Activated T-helper 1 cell treated with anti-CD3 and anti-CD28 coated beads, Interleukin-12 subunit alpha, Interleukin-12 subunit beta, Interleukin-2, Interleukin-4 antibody, amounts not matched to agents 30 ng/mL and 10 ng/mL and 1 ng/mL, durations not matched to agents 14 hours and 24 hours and 36 hours (primary cell): ENCODE results near the gene DHRS1. TPM values are rescaled to one million over a fixed set of nuclear protein-coding genes. Genes with fewer than 3 reads are reported as not detected.
A peak's percentile ranks its signal among the peaks of the same experiment; 100 is the strongest.

Source experiments
- DNase-seq: peaks from one replicate; pipeline ENCODE4 v3.0.0; 2021; ENCODE audit warnings: low spot score
- H3K27ac Mint-ChIP-seq: one replicate; pipeline ENCODE4 v1.8.0; 2021; ENCODE audit warnings: mild to moderate bottlenecking, mixed read lengths
- H3K27me3 Mint-ChIP-seq: one replicate; pipeline ENCODE4 v1.8.0; 2022; ENCODE audit warnings: mild to moderate bottlenecking, moderate library complexity, mixed read lengths; ENCODE audit not compliant: insufficient read depth
- H3K36me3 Mint-ChIP-seq: one replicate; pipeline ENCODE4 v1.8.0; 2021; ENCODE audit warnings: low read depth, mixed read lengths
- H3K4me1 Mint-ChIP-seq: one replicate; pipeline ENCODE4 v1.8.0; 2021; ENCODE audit warnings: low read depth, mixed read lengths
- H3K4me3 Mint-ChIP-seq: one replicate; pipeline ENCODE4 v1.8.0; 2021; ENCODE audit warnings: mild to moderate bottlenecking, moderate library complexity, mixed read lengths
- H3K9me3 Mint-ChIP-seq: one replicate; pipeline ENCODE4 v1.8.0; 2021; ENCODE audit warnings: mixed read lengths
- intact Hi-C: fragments of 100-400 bp; cut with micrococcal nuclease; formaldehyde crosslinking; loops from one replicate; pipeline ENCODE4 v1.15.1; 2024
- total RNA-seq: library from RNA; stranded (reverse); gene quantifications from 2 replicates; pipeline ENCODE4 v1.2.3, GENCODE V29; 2022

Gene DHRS1
- total RNA-seq, 1 donor from 2014 or later, result 7.5 TPM

GRCh38 chr14:24322672-24323071 lies 23.1 kb upstream of the DHRS1 start:
- H3K4me1 Mint-ChIP-seq, result peaks cover 11% of the 10 kb centered on the region
- peaks cover 1% of the 10 kb centered on the region for H3K36me3 Mint-ChIP-seq

GRCh38 chr14:24321212-24321975 lies 21.8 kb upstream of the DHRS1 start:
- Mint-ChIP-seq H3K27ac (no peak overlapping the region), H3K36me3 (peaks cover 7% of the 10 kb centered on the region), H3K4me1 (peaks cover 12% of the 10 kb centered on the region), H3K4me3 (no peak overlapping the region), H3K27me3 (peaks cover 7% of the 10 kb centered on the region), H3K9me3 (no peaks in the 10 kb centered on the region)
- no peak for DNase-seq
- intact Hi-C loops, result no loop called here

More at GRCh38 chr14:24322672-24323071, 23.1 kb upstream of the DHRS1 start:
- Mint-ChIP-seq H3K27me3 (peaks cover 7% of the 10 kb centered on the region), H3K9me3 (no peaks in the 10 kb centered on the region), H3K27ac (no peak overlapping the region), H3K4me3 (no peak overlapping the region)
- intact Hi-C loops, result no loop called here
- no peak for DNase-seq

- H3K36me3 Mint-ChIP-seq, result peaks cover 19% of the 10 kb centered on the region
- peaks cover 47% of the 10 kb centered on the region for H3K4me1 Mint-ChIP-seq
- H3K27me3 Mint-ChIP-seq, result peaks cover 5% of the 10 kb centered on the region
- intact Hi-C loops, result no loop called here
- peak overlapping the region; percentile 56 for H3K27ac Mint-ChIP-seq
- H3K4me3 Mint-ChIP-seq, result no peak overlapping the region
- H3K9me3 Mint-ChIP-seq, result no peaks in the 10 kb centered on the region
- no peak for DNase-seq
These were observed 17.8 kb upstream of the DHRS1 start for GRCh38 chr14:24317141-24317928.

GRCh38 chr14:24316597-24316950 lies 17.0 kb upstream of the DHRS1 start:
- intact Hi-C loops, result no loop called here

GRCh38 chr14:24315807-24316596 lies 16.4 kb upstream of the DHRS1 start:
- Mint-ChIP-seq H3K4me3 (no peak overlapping the region), H3K27me3 (peaks cover 5% of the 10 kb centered on the region), H3K36me3 (peaks cover 24% of the 10 kb centered on the region), H3K9me3 (no peaks in the 10 kb centered on the region), H3K27ac (no peak overlapping the region), H3K4me1 (peaks cover 57% of the 10 kb centered on the region)
- no peak for DNase-seq
- intact Hi-C loops, result no loop called here

More at GRCh38 chr14:24316597-24316950, 17.0 kb upstream of the DHRS1 start:
- Mint-ChIP-seq H3K27me3 (peaks cover 5% of the 10 kb centered on the region), H3K36me3 (peaks cover 24% of the 10 kb centered on the region), H3K27ac (no peak overlapping the region), H3K4me3 (no peak overlapping the region), H3K4me1 (peaks cover 55% of the 10 kb centered on the region), H3K9me3 (no peaks in the 10 kb centered on the region)
- DNase-seq, result no peak

GRCh38 chr14:24315243-24315806 lies 15.7 kb upstream of the DHRS1 start:
- no peak overlapping the region for H3K27ac Mint-ChIP-seq
- H3K36me3 Mint-ChIP-seq, result peaks cover 24% of the 10 kb centered on the region
- no peaks in the 10 kb centered on the region for H3K9me3 Mint-ChIP-seq
- DNase-seq, result no peak
- H3K27me3 Mint-ChIP-seq, result peaks cover 5% of the 10 kb centered on the region
- H3K4me3 Mint-ChIP-seq, result no peak overlapping the region
- intact Hi-C loops, result no loop called here
- peaks cover 58% of the 10 kb centered on the region for H3K4me1 Mint-ChIP-seq

- H3K27me3 Mint-ChIP-seq, result peaks cover 6% of the 10 kb centered on the region
- intact Hi-C loops, result no loop called here
- H3K4me1 Mint-ChIP-seq, result peaks cover 66% of the 10 kb centered on the region
- H3K9me3 Mint-ChIP-seq, result no peaks in the 10 kb centered on the region
- peaks cover 25% of the 10 kb centered on the region for H3K36me3 Mint-ChIP-seq
- peak overlapping the region; percentile 41 for H3K4me3 Mint-ChIP-seq
- peak overlapping the region; percentile 72 for H3K27ac Mint-ChIP-seq
- DNase-seq, result no peak
These were observed 15.0 kb upstream of the DHRS1 start for GRCh38 chr14:24314377-24315193.

GRCh38 chr14:24313913-24314312 lies 14.3 kb upstream of the DHRS1 start:
- no peaks in the 10 kb centered on the region for H3K9me3 Mint-ChIP-seq
- peaks cover 72% of the 10 kb centered on the region for H3K4me1 Mint-ChIP-seq
- peaks cover 30% of the 10 kb centered on the region for H3K36me3 Mint-ChIP-seq
- H3K27ac Mint-ChIP-seq, result peak overlapping the region; percentile 78
- intact Hi-C loops, result loop anchor here (2.0 kb wide), 2 partner anchors 15 to 19 kb away; partner anchors contain the start of genes DHRS1 and NOP9
- H3K27me3 Mint-ChIP-seq, result peaks cover 4% of the 10 kb centered on the region
- no peak for DNase-seq
- H3K4me3 Mint-ChIP-seq, result peak overlapping the region; percentile 41

- H3K4me3 Mint-ChIP-seq, result peak overlapping the region; percentile 85
- intact Hi-C loops, result loop anchor here (2.0 kb wide), 2 partner anchors 14 to 20 kb away; partner anchors contain the start of genes DHRS1 and NOP9
- peaks cover 4% of the 10 kb centered on the region for H3K27me3 Mint-ChIP-seq
- peaks cover 79% of the 10 kb centered on the region for H3K4me1 Mint-ChIP-seq
- DNase-seq, result peak; percentile 40
- peak overlapping the region; percentile 78 for H3K27ac Mint-ChIP-seq
- H3K9me3 Mint-ChIP-seq, result no peaks in the 10 kb centered on the region
- peaks cover 36% of the 10 kb centered on the region for H3K36me3 Mint-ChIP-seq
These were observed 13.3 kb upstream of the DHRS1 start for GRCh38 chr14:24312736-24313507.

GRCh38 chr14:24311837-24312615 lies 12.4 kb upstream of the DHRS1 start:
- Mint-ChIP-seq H3K27me3 (peaks cover 1% of the 10 kb centered on the region), H3K27ac (peak overlapping the region; percentile 81), H3K36me3 (peaks cover 37% of the 10 kb centered on the region), H3K4me3 (peak overlapping the region; percentile 85), H3K4me1 (peaks cover 79% of the 10 kb centered on the region), H3K9me3 (no peaks in the 10 kb centered on the region)
- DNase-seq, result no peak
- intact Hi-C loops, result loop anchor here (2.0 kb wide), 2 partner anchors 13 to 21 kb away; partner anchors contain the start of genes DHRS1 and NOP9
